Cardiac septum (tissue), 1 donor: Measurements from ENCODE around the gene BLM. TPM values are rescaled to one million over a fixed set of nuclear protein-coding genes. Genes with fewer than 3 reads are reported as not detected.
A peak's percentile ranks its signal among the peaks of the same experiment; 100 is the strongest.
"Not testable (repeated sequence)": the region's sequence is repeated elsewhere in the genome, so short reads cannot be mapped to it uniquely, and the experiment has no call there.

ENCODE experiments used
- DNase-seq: peaks from one replicate; pipeline ENCODE4 v3.0.0-alpha.2; 2020; ENCODE audit warnings: low spot score
- intact Hi-C: fragments of 100-400 bp; cut with DNase I; formaldehyde crosslinking; loops from one replicate; pipeline ENCODE4 v1.14.0; 2022
- total RNA-seq: library from RNA; stranded (reverse); fragmentation: NEBNext Ultra II Directional; extraction: Animal tissue kit (Norgen Biotek cat#: 25700); gene quantifications from one replicate; pipeline ENCODE4 v1.2.1, GENCODE V29; 2021
- donor health status: DM: no; HTN: no; CAD: no.

The BLM gene
- total RNA-seq, 1 donor from 2014 or later: 0.75 TPM

- no peak for DNase-seq
- intact Hi-C loops: no loop called here
Observed at GRCh38 chr15:90836296-90836871, 119.2 kb downstream of the BLM start.

DNA sequence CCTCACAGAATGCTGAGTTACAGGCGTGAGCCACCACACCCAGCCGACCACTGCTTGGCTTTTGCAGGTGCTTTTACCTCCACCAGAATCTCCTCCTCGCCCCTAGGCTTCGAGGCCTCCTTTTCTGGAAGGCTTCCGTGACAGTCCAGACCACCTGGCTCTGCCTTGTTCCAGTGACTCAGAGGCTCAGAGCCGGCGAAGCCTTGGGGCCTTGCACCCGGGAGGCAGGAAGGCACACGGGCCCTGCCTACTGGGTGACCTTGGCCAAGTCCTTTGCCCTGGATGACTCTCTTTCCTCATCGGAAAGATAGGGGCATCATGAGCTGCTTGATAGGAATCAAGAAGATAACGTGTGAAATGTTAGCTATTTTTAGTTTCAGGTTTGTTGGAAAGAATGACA, 119.9 kb downstream of the BLM start:
- intact Hi-C loops: no loop called here
- no peak for DNase-seq

DNA sequence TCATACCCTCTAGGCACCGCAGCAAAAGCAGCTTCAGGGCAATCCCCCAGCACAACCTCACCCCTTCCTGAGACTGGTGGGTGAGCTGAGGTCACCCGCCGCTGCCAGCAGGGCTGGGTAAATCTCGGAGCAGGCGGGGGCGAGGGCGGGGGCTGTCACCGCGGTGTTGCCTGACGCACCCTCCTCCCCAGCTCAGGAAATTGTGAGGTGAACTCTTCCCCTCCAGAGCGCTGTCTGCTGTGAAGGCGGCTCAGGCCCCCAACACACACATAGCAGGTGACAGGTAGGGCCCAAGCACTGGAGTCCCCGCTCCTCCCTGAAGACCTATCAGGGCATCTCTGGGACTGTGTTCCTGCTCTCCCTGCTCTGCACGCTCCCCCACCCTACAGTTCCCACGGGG, 121.0 kb downstream of the BLM start:
- intact Hi-C loops: no loop called here
- no peak for DNase-seq

DNA sequence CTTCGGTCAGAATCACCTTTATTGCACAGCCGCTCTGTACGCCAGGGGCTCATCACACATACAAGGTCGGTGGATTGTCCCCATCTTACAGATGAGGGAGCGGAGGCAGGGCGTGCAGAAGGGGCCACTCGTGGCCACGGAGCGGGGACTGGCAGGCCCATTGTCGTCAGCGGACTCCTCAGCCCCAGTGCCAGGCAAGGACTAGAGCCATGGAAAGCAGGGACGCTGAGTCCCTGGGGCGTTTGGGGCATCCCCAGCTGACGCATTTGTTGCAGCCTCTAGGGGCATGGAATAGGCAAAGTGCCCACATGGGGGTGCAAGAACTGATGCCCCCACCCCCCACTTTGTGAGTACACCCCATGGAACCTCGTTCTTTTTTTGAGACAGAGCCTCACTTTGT, 121.4 kb downstream of the BLM start:
- intact Hi-C loops: no loop called here
- DNase-seq: no peak

DNA sequence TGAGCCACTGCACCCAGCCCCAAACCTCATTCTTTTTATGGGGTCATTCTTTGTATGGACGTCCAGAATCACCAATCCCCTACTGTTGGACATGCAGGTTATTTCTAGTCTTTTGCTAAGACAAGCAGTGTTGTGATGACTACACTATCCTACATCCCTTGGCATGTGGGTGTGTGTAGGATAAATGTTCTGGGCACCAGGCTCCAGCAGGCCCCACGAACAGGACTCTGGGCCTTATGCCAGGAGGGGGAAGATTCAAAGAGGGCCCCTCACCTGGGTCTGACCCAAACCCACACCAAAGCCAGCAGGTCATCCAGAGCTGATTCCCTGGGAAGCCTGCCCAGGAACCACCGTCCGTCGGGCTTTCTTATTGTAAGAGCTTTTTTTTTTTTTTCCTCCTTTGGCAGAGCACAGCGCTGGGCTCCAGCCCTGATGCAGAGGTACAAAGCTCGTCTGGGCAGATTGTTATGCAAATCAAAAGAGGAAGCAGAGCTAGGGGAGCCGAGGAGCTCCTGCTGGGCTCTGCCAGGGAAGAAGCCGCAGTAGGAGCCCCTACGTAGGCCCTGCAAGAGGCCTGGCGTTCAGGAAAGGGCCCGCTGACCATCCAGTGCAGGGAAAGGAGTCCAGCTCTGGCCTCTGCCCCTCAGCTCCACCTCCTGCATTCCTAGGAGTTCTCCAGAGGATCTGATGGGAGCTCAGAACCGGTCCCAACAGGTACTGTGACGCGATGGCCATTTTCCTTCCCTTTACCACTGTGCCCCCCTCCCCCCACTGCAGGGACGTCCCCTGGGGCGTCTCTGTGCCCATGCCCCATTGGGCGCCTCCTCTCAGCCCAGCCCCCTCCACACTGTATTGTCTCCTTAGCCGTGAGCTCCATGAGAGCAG, 122.3 kb downstream of the BLM start:
- DNase-seq: peak; percentile 80
- intact Hi-C loops: no loop called here

GRCh38 chr15:90840157-90840855, 123.2 kb downstream of the BLM start:
- intact Hi-C loops: no loop called here
- no peak for DNase-seq

GRCh38 chr15:90840954-90841353, 123.8 kb downstream of the BLM start:
- intact Hi-C loops: no loop called here
- DNase-seq: no peak

DNA sequence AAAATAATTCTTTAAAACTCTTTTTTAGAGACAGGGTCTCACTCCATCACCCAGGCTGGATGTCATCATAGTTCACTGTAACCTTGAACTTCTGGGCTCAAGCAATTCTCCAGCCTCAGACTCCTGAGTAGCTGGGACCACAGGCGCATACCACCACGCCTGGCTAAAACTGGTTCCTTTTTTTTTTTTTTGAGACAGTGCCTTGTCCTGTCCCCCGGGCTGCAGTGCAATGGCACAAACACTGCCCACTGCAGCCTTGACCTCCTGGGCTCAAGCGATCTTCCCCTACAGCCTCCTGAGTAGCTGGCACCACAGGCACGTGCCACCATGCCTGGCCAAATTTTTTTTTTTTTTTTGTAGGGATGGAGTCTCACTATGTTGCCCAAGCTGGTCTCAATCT, 127.5 kb downstream of the BLM start:
- DNase-seq: no peak
- intact Hi-C loops: no loop called here

DNA sequence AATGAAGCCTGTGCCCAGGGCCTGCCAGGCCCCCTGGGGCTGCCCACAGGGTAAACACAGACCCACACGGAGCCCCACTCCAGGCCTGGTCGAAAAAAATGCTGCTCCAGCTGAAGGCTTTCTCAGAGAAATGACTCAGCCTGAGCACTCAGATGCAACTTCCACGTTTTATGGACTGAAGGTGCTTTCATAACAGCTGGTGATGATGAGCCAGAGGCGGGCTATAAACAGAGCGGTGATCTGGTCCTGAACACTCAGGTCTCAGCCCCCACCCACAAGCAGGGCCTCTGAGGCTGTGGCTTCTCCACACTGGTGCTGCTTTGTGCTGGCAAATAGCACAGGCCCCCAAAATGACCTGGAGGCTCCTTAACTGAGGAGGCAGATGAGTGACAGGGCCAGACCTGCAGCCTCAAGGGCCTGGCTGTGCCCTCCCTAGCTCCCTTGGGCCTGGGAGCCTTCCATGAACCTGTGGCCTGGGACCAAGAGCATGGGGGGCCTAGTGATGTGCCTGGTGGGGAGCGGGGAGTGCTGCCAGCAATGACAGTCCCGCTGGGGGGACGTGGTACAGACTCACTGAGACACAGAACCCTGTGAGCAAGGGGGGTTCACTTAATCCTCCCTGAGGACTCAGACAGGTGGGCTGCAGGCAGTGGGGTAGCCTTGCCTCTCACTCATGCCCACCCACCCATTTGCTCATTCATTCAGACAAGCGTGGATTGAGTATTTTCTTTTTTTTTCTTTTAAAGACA, 128.2 kb downstream of the BLM start:
- DNase-seq: peak; percentile 76
- intact Hi-C loops: no loop called here

- intact Hi-C loops, DNase-seq: not testable (repeated sequence)
Observed at GRCh38 chr15:90849424-90849823, 132.3 kb downstream of the BLM start.

DNA sequence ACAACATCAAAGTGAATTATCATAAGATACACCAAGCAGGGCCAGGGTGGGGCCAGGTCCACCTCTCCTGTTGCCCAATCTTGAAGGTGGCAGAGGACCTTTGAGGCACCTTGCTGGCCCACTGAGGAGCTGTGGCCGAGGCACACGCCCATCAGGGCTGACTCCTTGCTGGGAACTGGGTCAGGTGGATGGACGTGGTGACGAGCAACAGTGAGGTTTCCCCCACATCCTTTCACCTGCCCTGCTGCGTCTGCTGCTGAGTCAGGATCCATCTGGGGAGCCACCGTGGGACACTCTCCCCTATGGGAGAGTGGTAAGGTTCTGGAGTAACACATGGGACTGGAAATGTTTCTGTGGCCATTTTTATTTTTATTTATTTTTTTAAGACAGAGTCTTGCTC, 134.0 kb downstream of the BLM start:
- intact Hi-C loops: no loop called here

GRCh38 chr15:90851940-90852339, 134.8 kb downstream of the BLM start:
- intact Hi-C loops: no loop called here

More for the DNA sequence above, 134.0 kb downstream of the BLM start:
- no peak for DNase-seq

DNA sequence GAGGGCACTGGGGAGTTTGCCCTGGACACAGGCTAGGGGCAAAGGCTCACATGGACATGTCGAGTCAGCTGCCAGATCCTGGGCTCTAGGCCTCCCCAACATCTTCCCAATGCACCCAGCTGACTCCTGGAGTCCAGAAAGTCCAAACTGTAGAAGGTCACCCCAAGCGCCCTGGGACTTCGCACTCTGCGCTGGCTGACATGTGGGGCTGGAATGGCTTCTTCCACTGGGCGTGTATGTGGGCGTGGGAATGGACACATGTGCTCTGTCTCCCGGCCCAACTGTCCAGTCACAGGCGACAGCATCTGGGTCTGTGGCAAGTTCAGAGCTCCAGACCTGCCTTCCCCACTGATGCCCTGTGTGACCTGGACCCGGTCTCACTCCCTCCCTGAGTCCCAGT, 138.0 kb downstream of the BLM start:
- intact Hi-C loops: no loop called here

More at GRCh38 chr15:90851940-90852339, 134.8 kb downstream of the BLM start:
- no peak for DNase-seq

GRCh38 chr15:90857337-90857736, 140.2 kb downstream of the BLM start:
- DNase-seq: no peak
- intact Hi-C loops: no loop called here

More for the DNA sequence above, 138.0 kb downstream of the BLM start:
- DNase-seq: no peak

DNA sequence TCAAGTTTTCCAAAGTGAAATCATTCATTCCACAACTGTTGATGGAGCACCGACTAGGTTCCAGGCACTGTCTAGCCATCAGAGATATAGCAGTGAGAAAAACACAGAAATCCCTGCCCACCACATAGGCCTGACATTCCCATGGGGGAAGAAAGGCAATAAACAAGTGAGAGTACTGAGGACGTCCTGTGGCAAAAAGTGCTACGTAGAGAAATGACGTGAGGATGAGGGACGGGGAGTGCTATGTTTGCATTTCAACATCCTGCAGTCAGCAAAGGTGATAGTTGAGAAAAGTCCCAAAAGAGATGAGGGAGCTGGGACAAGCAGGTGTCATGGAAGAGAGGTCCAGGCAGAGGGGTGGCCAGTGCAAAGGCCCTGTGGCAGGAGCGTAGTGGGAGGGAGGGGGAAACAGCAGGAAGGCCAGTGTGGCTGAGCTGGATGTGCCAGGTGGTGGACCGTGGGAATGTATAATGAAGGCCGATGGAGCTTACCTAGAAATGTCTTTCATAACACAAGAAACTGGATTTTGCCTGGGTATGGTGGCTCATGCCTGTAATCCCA, 140.8 kb downstream of the BLM start:
- DNase-seq: no peak
- intact Hi-C loops: no loop called here

- no peak for DNase-seq
- intact Hi-C loops: no loop called here
Observed at GRCh38 chr15:90859234-90860131, 142.3 kb downstream of the BLM start.

DNA sequence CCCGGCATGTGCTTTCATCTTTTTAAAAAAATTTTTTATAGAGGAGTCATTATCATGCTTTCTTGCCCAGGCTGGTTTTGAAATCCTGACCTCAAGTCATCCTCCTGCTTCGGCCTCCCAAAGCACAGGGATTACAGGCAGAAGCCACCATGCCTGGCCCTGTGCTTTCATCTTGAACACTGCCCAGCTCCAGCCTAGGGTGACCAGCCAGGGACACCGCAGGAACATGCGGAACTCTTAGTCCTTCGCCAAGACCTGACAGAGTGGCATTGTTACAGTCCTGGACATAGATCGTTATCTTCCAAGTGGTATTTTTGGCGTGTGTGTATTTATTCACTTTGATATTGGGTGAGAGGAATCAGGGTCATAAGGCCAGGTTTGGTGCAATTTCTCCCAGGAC, 143.3 kb downstream of the BLM start:
- DNase-seq: no peak
- intact Hi-C loops: no loop called here

DNA sequence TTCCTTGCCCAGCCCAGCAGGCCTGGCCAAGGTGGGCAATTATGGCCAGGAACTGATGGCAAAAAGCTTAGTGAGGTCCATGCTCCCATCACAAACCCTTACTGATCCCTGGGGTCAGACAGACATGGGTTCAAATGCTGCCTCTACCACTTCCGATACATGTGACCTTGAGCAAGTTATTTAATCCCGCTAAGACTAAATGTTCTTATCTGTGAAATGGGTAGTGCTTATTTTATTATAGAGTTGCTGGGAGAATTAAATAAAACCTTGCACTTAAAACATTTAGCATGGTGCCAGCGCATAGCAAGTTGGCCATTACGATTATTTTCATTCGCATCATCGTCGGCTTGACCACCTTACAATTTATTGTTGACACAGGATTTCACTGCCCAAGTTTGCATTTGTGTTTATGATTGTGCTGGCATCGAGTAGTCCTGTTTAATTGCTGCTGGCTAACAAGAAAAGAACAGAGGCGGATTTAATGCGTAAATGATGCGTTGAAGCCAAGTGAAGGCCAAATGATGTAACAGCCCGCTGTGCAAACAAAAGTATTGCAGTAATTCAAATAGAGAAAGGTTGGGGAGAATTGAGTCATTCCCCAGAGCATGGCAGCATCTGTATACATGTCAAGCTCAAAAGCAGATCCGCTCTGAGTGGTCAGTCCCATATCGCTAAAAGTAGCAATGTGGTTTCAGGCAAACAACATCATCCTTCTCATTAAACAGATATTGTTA, 144.0 kb downstream of the BLM start:
- DNase-seq: no peak
- intact Hi-C loops: no loop called here
